Vagina (tissue), 2 donors: ENCODE measurements around the gene TTC19.

Experiments used
- CTCF ChIP-seq, 3 experiments: fragments of 450-650 bp in 2 of 3; fragments of 200-600 bp in 1 of 3; sonication (generic) in 1 of 3; IDR thresholded peaks; one replicate each; pipeline ENCODE4 v1.5.1; 2017 to 2019; ENCODE audit warnings: antibody characterized with exemption in 3 of 3, mild to moderate bottlenecking in 2 of 3, moderate library complexity in 2 of 3
- POLR2A ChIP-seq, 2 donors: fragments of 450-650 bp; IDR thresholded peaks; one replicate each; pipeline ENCODE4 v1.6.1; 2017; ENCODE audit warnings: antibody characterized with exemption in 2 of 2, mild to moderate bottlenecking in 2 of 2, moderate library complexity in 2 of 2
- POLR2AphosphoS5 ChIP-seq, 2 donors: sonication (generic); formaldehyde crosslinking; IDR thresholded peaks; one replicate each; pipeline ENCODE4 v1.9.0; 2017; ENCODE audit warnings: antibody characterized with exemption in 2 of 2, mild to moderate bottlenecking in 2 of 2, low read depth in 1 of 2; ENCODE audit not compliant: insufficient read depth in 1 of 2

DNA sequence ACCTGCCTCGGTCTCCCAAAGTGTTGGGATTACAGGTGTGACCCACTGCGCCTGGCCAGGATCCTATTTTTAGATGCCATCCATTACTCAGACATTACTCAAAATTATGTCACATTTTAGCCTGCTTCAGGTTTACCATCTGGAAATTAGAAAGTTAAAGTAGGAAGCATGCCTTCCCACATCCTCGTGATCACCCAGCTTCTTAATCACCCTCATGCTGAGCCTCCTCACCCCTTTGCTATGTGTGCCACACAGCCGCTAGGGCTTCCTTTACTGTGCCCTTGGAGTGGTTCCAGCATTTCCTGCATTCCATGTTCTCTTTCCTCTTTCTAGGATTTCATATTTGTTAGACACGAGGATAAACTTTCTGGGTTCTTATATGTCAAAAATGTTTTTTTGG lies 45.4 kb upstream of the TTC19 start:
- no peak for TF ChIP-seq POLR2A (IDR thresholded peaks at IDR 0.05)
- no peak for TF ChIP-seq CTCF (IDR thresholded peaks at IDR 0.05)
- no peak for TF ChIP-seq POLR2AphosphoS5 (IDR thresholded peaks at IDR 0.05; ENCODE audit: insufficient read depth in 1 of 2, low read depth in 1 of 2)
